Colonic mucosa (tissue), 4 donors: ENCODE results near the gene ITIH5. TPM values are rescaled to one million over a fixed set of nuclear protein-coding genes. Genes with fewer than 3 reads are reported as not detected.

ENCODE experiments used
- DNase-seq: peaks from one replicate; pipeline ENCODE4 v3.0.0-alpha.2; 2020
- H3K27ac ChIP-seq: fragments of 200-600 bp; one replicate; pipeline ENCODE4 v1.8.0; 2021
- H3K27me3 ChIP-seq: fragments of 200-600 bp; one replicate; pipeline ENCODE4 v1.8.0; 2021
- H3K36me3 ChIP-seq: fragments of 200-600 bp; one replicate; pipeline ENCODE4 v1.8.0; 2021
- H3K4me1 ChIP-seq: fragments of 200-600 bp; one replicate; pipeline ENCODE4 v1.8.0; 2021; ENCODE audit warnings: mild to moderate bottlenecking
- H3K4me3 ChIP-seq: fragments of 200-600 bp; one replicate; pipeline ENCODE4 v1.8.0; 2021
- H3K9ac ChIP-seq, 2 donors: one replicate each; pipeline ENCODE4 v1.7.0; 2013; ENCODE audit warnings: control low read depth in 2 of 2, low read depth in 2 of 2, low read length in 2 of 2
- H3K9me3 ChIP-seq: fragments of 200-600 bp; one replicate; pipeline ENCODE4 v1.8.0; 2021
- intact Hi-C: fragments of 100-400 bp; cut with DNase I; formaldehyde crosslinking; loops from one replicate; pipeline ENCODE4 v1.14.1; 2022
- total RNA-seq, 2 donors: library from RNA; stranded (reverse); fragmentation: NEBNext Ultra II Directional in 1 of 2; extraction: Animal tissue kit (Norgen Biotek cat#: 25700) in 1 of 2; gene quantifications; one replicate each; pipeline ENCODE4 v1.2.1, GENCODE V29; 2021
- TF ChIP-seq, protein P1 (sequence below): fragments of 200-600 bp; IDR thresholded peaks from one replicate; pipeline ENCODE4 v1.8.0; 2022; ENCODE audit warnings: antibody characterized with exemption, mild to moderate bottlenecking
- donor health status: healthy.
- donor health status: DM: no; HTN: no; CAD: no.
- donor health status: DM: no; HTN: no; CAD: no.

Gene ITIH5
- total RNA-seq, 2 donors from 2014 or later, result 2.2 to 15.6 TPM

DNA sequence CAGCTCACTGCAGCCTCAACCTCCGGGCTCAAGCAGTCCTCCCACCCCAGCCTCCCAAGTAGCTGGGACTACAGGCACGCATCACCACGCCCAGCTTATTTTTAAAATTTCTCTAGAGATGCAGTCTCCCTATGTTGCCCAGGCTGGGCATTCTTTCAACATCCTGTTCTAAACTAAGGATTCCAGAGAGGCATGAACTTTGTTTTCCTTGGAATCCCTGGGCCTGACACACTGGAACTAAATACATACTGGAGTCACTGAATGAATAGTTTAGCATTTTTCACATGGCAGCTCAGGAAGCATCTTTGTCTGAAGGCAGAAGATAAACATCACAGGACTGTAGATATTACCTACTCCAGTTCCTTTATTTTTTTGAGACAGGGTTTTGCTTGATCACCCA is 108.7 kb downstream of the ITIH5 start:
- H3K27me3 ChIP-seq, result no peaks in the 10 kb centered on the region

DNA sequence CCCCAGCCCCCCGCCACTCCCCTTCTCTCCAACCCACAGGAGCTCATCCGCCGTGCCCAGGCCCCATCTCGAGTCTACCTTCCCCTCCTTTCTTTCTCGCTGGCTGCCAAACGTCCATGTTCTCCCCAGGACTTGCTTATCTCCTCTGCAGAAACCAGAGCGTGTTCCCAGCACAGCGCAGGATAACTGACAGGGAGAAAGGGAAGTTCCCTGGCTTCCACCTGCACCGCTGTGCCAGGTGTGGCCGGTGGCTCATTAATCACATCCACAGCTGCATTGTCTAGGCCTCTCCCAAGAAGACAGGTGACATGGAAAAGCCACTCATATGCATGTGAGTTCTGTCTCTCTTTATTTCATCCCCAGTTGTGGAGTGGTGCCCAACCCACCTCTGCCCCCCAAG is 113.2 kb downstream of the ITIH5 start:
- Histone ChIP-seq H3K36me3 (no peaks in the 10 kb centered on the region), H3K4me3 (no peak overlapping the region), H3K9ac (no peak overlapping the region), H3K27me3 (no peaks in the 10 kb centered on the region), H3K4me1 (no peaks in the 10 kb centered on the region), H3K27ac (no peak overlapping the region), H3K9me3 (no peaks in the 10 kb centered on the region)
- TF ChIP-seq, protein P1, sequence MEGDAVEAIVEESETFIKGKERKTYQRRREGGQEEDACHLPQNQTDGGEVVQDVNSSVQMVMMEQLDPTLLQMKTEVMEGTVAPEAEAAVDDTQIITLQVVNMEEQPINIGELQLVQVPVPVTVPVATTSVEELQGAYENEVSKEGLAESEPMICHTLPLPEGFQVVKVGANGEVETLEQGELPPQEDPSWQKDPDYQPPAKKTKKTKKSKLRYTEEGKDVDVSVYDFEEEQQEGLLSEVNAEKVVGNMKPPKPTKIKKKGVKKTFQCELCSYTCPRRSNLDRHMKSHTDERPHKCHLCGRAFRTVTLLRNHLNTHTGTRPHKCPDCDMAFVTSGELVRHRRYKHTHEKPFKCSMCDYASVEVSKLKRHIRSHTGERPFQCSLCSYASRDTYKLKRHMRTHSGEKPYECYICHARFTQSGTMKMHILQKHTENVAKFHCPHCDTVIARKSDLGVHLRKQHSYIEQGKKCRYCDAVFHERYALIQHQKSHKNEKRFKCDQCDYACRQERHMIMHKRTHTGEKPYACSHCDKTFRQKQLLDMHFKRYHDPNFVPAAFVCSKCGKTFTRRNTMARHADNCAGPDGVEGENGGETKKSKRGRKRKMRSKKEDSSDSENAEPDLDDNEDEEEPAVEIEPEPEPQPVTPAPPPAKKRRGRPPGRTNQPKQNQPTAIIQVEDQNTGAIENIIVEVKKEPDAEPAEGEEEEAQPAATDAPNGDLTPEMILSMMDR, result no peak
- DNase-seq, result no peak
- intact Hi-C loops, result no loop called here

More for the DNA sequence above, 108.7 kb downstream of the ITIH5 start:
- H3K9me3 ChIP-seq, result no peaks in the 10 kb centered on the region
- no peak overlapping the region for H3K27ac ChIP-seq
- H3K4me3 ChIP-seq, result no peak overlapping the region
- no peaks in the 10 kb centered on the region for H3K36me3 ChIP-seq
- H3K4me1 ChIP-seq, result no peaks in the 10 kb centered on the region
- intact Hi-C loops, result no loop called here
- no peak overlapping the region for H3K9ac ChIP-seq
- DNase-seq, result no peak
- TF ChIP-seq, protein P1, result no peak

DNA sequence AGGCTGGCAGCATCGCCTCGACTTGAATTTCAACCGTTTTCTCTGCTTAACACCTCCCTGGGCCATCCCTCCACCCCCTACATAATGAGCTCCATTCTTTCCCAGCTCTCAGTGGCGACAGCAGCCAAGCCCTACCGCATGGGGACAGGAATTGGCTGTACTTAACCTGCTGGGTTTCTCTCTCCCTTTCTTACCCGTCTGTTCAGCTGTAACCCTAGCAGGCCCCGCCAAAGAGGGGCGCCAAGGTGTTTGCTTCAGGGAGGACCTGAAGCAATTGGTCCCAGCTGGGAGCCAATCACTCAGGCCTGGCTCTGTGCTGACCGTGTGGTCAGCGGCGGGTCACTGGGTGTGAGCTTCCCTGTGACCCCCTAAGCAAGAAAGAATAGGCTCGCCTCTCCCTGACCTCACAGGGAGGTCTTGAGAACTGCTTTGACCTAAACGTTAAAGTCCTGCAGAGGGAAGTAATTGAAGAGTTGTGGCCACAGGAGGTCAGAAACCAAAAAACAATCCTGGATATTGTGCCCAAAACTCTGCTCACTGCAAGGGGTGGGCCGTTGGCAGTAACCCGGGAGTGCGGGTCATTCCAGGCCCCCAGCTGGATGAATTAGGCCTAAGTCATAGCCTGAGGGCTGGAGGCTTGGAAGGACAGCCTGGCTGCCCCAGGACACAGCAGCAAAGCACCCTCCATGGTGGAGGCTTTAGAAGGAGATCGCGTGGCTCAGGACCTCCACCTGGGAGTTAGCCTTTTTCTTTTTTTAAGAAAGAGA is 114.6 kb downstream of the ITIH5 start:
- H3K9ac ChIP-seq, result no peak overlapping the region
- no peaks in the 10 kb centered on the region for H3K36me3 ChIP-seq
- DNase-seq, result no peak
- no peak overlapping the region for H3K4me3 ChIP-seq
- intact Hi-C loops, result no loop called here
- no peaks in the 10 kb centered on the region for H3K27me3 ChIP-seq
- H3K9me3 ChIP-seq, result no peaks in the 10 kb centered on the region
- H3K4me1 ChIP-seq, result no peaks in the 10 kb centered on the region
- TF ChIP-seq, protein P1, result no peak
- no peak overlapping the region for H3K27ac ChIP-seq

DNA sequence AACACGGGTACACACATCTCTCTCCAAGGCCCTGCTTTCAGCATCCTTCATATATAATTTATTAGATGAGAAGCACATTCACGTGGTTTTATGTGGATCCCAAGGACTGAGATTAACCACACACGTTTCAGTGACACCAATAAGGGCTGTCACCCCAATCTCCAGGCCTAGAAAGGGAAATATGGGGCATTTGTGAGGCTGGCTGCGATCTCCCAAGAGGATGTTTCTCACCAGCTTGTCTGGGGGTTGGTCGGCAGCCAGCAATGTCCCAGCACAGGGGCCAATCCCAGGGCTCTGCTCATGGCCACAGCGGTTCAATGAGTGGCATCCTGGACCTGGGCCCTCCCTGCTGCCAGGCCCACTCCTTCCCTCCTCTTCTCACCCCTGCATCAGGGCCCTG is 115.5 kb downstream of the ITIH5 start:
- Histone ChIP-seq H3K9ac (no peak overlapping the region), H3K27ac (no peak overlapping the region), H3K36me3 (no peaks in the 10 kb centered on the region), H3K9me3 (no peaks in the 10 kb centered on the region), H3K27me3 (no peaks in the 10 kb centered on the region), H3K4me3 (no peak overlapping the region), H3K4me1 (no peaks in the 10 kb centered on the region)
- DNase-seq, result no peak
- intact Hi-C loops, result no loop called here
- TF ChIP-seq, protein P1, result no peak

DNA sequence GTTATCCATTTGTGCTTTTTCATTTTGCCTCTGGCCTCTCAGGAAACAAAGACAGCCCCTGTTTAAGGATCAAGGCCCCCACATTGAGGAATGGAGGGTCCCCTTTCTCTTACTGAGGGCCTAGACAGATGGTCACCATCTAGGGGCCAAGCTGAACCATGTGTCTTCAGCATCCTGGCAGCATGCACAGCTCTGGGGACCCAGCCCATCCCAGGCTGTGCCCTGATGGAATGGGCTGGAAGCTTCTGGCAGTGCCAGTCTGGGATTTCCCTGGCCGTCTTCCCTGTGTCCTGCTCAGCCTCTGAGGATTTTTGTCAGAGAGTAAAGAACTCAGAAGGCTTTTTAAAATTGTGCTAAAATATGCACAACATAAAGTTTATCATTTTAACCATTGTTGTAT is 116.8 kb downstream of the ITIH5 start:
- Histone ChIP-seq H3K36me3 (no peaks in the 10 kb centered on the region), H3K27ac (no peak overlapping the region), H3K4me1 (no peaks in the 10 kb centered on the region), H3K27me3 (no peaks in the 10 kb centered on the region), H3K9ac (no peak overlapping the region), H3K9me3 (no peaks in the 10 kb centered on the region), H3K4me3 (no peak overlapping the region)
- intact Hi-C loops, result no loop called here
- DNase-seq, result no peak
- TF ChIP-seq, protein P1, result no peak
